Adrenal gland (tissue), 5 donors: ENCODE results near the gene CFAP97D1.

Experiments
- CTCF ChIP-seq, 6 experiments: fragments of 450-650 bp in 4 of 6; fragments of 200-600 bp in 2 of 6; sonication (generic) in 1 of 6; IDR thresholded peaks; 1 replicate in 5 of 6; 2 replicates in 1 of 6; pipeline versions ENCODE4 v1.5.1 to v1.8.0; 2016 to 2021; ENCODE audit warnings: antibody characterized with exemption in 6 of 6, mild to moderate bottlenecking in 2 of 6, moderate library complexity in 1 of 6
- POLR2A ChIP-seq, 2 donors: fragments of 450-650 bp; IDR thresholded peaks; one replicate each; pipeline ENCODE4 v1.6.1; 2017; ENCODE audit warnings: antibody characterized with exemption in 2 of 2, mild to moderate bottlenecking in 2 of 2, moderate library complexity in 1 of 2
- donor health status: DM: no; HTN: no; CAD: no.

- TF ChIP-seq CTCF (IDR thresholded peaks at IDR 0.05) (no peak), POLR2A (IDR thresholded peaks at IDR 0.05) (no peak)
Measured at GRCh38 chr17:43767713-43768059, 12.5 kb upstream of the CFAP97D1 start.
